ENCODE results near the gene SIVA1. TPM values are rescaled to one million over a fixed set of nuclear protein-coding genes. Genes with fewer than 3 reads are reported as not detected.

The SIVA1 gene
- total and polyA plus RNA-seq, 2 donors (not counting 1 experiment from before 2014, with no cell fraction given): 50.7 to 123 TPM

GRCh38 chr14:104738375-104739019, 14.4 kb upstream of the SIVA1 start:
- Mint-ChIP-seq H3K27me3 (no peaks in the 10 kb centered on the region), H3K27ac (no peak overlapping the region), H3K4me3 (no peak overlapping the region), H3K4me1 (no peaks in the 10 kb centered on the region), H3K9me3 (ENCODE audit: insufficient read depth) (no peaks in the 10 kb centered on the region)
- 88% methylated on average over 18 of the region's 18 CpGs for WGBS (ENCODE audit: insufficient coverage)
- Histone ChIP-seq H4K20me1 (ENCODE audit: control insufficient read depth, insufficient read depth, low read length, poor library complexity, severe bottlenecking) (no peaks in the 10 kb centered on the region), H3K4me1 (ENCODE audit: control insufficient read depth in 2 of 2, insufficient read depth in 2 of 2, low read length in 2 of 2) (no peaks in the 10 kb centered on the region), H3K4me2 (replicated peaks; ENCODE audit: low read depth, low read length, poor library complexity, severe bottlenecking) (no peak overlapping the region), H3K9ac (ENCODE audit: low read length) (no peak overlapping the region), H3K27me3 (replicated peaks in 1 of 4; ENCODE audit: control extremely low read depth in 1 of 4, control insufficient read depth in 3 of 4, insufficient read depth in 4 of 4, low read length in 3 of 4) (peaks cover 0 to 5% (median 0%) of the 10 kb centered on the region in 4 experiments), H3K36me3 (replicated peaks in 1 of 2; ENCODE audit: control extremely low read depth in 1 of 2, control insufficient read depth in 1 of 2, extremely low read depth in 1 of 2, insufficient read depth in 2 of 2, low read length in 1 of 2) (no peaks in the 10 kb centered on the region), H3K4me3 (ENCODE audit: control extremely low read depth in 1 of 5, extremely low read depth in 1 of 5, insufficient read depth in 1 of 5, low read depth in 2 of 5, low read length in 4 of 5) (no peak overlapping the region), H3K9me3 (ENCODE audit: control extremely low read depth in 1 of 3, control insufficient read depth in 2 of 3, insufficient read depth in 1 of 3, low read length in 2 of 3) (no peaks in the 10 kb centered on the region), H3K27ac (ENCODE audit: low read length in 2 of 2) (no peak overlapping the region), H3K79me2 (ENCODE audit: control insufficient read depth, insufficient read depth, low read length) (no peaks in the 10 kb centered on the region), H2AFZ (ENCODE audit: insufficient read depth, low read depth, low read length, poor library complexity, severe bottlenecking) (no peak overlapping the region)
- DNase-seq (no peak), ATAC-seq (ENCODE audit: low read depth) (no peak)
- TF ChIP-seq CTCF (IDR thresholded peaks at IDR 0.05): no peak
- no peak for TF ChIP-seq EZH2 (IDR thresholded peaks at IDR 0.05; ENCODE audit: borderline replicate concordance, insufficient read depth, low read depth, low read length, poor library complexity, severe bottlenecking)
- ChIA-PET POLR2A (no interaction called here), CTCF (interaction anchor here (0.6 kb wide), 1 partner anchor 71 kb away, joined by 4 read pairs; no protein-coding TSS in a partner anchor)
- intact Hi-C loops (cut with micrococcal nuclease): no loop called here

DNA sequence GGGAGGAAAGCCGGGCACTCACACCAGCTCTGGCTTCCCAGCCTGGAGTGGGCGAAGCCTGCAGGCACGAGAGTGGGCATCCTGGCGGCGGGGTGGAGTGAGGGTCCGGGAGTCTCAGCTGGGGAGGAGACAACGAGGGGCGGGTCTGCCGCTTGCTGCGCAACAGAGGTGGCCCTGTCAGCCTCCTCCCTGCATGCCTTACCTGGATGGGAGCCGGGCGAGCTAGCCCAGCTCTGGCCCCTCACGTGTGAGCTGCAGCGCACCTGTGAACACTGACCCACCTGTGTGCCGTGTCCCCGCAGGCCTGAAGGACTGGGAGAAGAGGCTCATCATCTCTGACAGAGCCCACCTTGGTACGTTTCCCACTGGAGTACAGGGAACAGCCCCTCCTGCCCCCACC, 13.9 kb upstream of the SIVA1 start:
- Histone ChIP-seq H3K4me2 (replicated peaks; ENCODE audit: low read depth, low read length, poor library complexity, severe bottlenecking) (no peak overlapping the region), H3K79me2 (ENCODE audit: control insufficient read depth, insufficient read depth, low read length) (no peaks in the 10 kb centered on the region), H3K9ac (ENCODE audit: low read length) (no peak overlapping the region), H3K27me3 (replicated peaks in 1 of 4; ENCODE audit: control extremely low read depth in 1 of 4, control insufficient read depth in 3 of 4, insufficient read depth in 4 of 4, low read length in 3 of 4) (peaks cover 0 to 5% (median 0%) of the 10 kb centered on the region in 4 experiments), H3K36me3 (replicated peaks in 1 of 2; ENCODE audit: control extremely low read depth in 1 of 2, control insufficient read depth in 1 of 2, extremely low read depth in 1 of 2, insufficient read depth in 2 of 2, low read length in 1 of 2) (no peaks in the 10 kb centered on the region), H3K4me3 (ENCODE audit: control extremely low read depth in 1 of 5, extremely low read depth in 1 of 5, insufficient read depth in 1 of 5, low read depth in 2 of 5, low read length in 4 of 5) (no peak overlapping the region), H3K4me1 (ENCODE audit: control insufficient read depth in 2 of 2, insufficient read depth in 2 of 2, low read length in 2 of 2) (no peaks in the 10 kb centered on the region), H3K9me3 (ENCODE audit: control extremely low read depth in 1 of 3, control insufficient read depth in 2 of 3, insufficient read depth in 1 of 3, low read length in 2 of 3) (no peaks in the 10 kb centered on the region), H2AFZ (ENCODE audit: insufficient read depth, low read depth, low read length, poor library complexity, severe bottlenecking) (no peak overlapping the region), H4K20me1 (ENCODE audit: control insufficient read depth, insufficient read depth, low read length, poor library complexity, severe bottlenecking) (no peaks in the 10 kb centered on the region), H3K27ac (ENCODE audit: low read length in 2 of 2) (no peak overlapping the region)
- Mint-ChIP-seq H3K9me3 (ENCODE audit: insufficient read depth) (no peaks in the 10 kb centered on the region), H3K4me1 (no peaks in the 10 kb centered on the region), H3K4me3 (no peak overlapping the region), H3K27ac (no peak overlapping the region), H3K27me3 (no peaks in the 10 kb centered on the region)
- no peak for TF ChIP-seq CTCF (IDR thresholded peaks at IDR 0.05)
- TF ChIP-seq EZH2 (IDR thresholded peaks at IDR 0.05; ENCODE audit: borderline replicate concordance, insufficient read depth, low read depth, low read length, poor library complexity, severe bottlenecking): no peak
- no peak for DNase-seq
- intact Hi-C loops (cut with micrococcal nuclease): no loop called here
- ChIA-PET CTCF (no interaction called here), POLR2A (no interaction called here)
- ATAC-seq (ENCODE audit: low read depth): no peak
- 96% methylated on average over 17 of the region's 17 CpGs for WGBS (ENCODE audit: insufficient coverage)
